NCI-H146 (cell line): ENCODE data around the gene VSTM4.

ENCODE experiments used
- DNase-seq: peaks from one replicate; lab custom pipeline; 2025; lab: John Stamatoyannopoulos, UW

VSTM4 gene

DNA sequence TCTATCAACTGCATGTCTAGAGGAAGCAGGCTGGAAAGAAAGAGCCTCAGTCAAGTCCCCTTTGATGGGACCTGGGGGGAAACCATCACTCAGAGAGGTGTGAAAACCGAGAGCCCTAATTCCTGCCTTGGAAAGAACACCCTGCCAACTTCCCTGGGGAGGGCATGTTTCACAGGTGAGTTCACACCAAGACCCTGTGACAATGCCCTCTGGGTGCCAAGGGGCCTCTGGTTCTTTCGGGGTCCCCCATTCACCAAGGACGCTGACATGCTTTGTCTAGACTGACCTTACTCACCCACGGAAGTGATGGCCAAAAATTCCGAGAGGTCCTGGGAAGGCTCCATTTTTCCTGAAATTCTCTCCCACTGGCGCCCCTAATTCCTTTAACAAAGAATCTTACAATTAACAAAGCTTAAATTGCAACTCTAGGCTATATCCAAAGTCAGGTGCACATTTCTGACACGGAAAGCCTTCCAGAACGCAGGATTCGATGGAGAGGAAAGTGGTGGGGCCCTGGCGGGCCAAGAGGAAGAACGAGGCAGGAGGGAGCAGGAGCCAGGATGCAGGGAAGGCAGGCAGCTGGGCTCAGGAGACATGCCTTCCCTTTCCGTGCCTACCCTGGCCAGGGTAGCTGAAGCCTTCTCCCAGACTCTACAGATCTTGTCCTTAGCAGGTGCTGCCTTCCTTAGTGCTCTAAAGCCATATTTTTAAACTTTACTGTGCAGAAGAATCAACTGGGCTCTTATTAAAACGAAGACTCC lies 23.7 kb downstream of the VSTM4 start:
- no peak for DNase-seq

DNA sequence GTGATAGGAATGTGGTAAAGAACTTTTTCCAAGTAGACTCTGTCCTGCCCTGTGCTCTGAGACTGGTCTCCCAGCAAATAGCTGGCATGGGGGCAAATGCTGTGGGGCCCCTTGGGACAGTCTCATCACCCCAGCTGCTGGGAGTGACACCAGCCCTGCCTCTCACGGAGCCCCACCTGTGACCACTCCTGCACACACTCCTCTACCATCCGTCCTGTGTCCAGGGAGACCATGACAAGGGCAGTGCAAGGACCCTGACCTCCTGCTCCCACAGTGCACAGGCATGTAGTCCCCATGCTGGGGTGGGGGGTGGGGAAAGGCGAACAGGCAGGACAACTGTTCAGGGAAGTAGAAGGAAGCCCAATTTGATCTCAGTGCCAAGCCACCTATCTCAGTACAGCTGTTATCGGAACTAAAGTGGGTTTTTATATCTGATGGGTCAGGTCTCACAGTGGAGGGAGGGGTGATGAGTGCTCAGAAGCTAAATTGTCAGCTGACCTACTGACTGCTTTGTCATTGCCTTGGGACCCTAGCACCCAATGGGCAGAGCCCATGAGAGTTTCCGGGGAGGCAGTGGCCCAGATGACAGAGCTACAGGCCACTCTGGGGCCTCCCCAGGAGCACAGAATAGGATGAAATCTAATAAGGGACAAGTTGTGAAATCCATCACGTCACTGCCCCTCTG lies 24.5 kb downstream of the VSTM4 start:
- no peak for DNase-seq

DNA sequence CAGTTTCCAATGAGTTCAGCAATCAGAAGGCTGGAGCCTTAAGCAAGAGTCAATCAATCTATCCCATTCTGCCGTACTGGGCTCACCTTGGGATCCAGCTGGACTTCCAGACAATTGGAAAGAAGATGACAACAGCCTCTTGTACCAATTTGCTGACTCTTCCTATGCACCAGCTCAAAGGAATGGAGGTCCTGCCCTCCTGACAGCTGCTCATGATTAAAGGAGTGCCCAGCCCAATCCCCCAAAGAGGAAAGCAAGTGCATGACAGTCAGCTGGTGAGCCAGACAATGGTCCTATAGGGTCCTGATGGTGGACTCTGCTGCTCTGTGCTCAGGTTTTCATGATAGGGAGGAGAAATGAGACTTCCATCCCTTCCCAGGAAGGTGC lies 25.1 kb downstream of the VSTM4 start:
- DNase-seq, result no peak

DNA sequence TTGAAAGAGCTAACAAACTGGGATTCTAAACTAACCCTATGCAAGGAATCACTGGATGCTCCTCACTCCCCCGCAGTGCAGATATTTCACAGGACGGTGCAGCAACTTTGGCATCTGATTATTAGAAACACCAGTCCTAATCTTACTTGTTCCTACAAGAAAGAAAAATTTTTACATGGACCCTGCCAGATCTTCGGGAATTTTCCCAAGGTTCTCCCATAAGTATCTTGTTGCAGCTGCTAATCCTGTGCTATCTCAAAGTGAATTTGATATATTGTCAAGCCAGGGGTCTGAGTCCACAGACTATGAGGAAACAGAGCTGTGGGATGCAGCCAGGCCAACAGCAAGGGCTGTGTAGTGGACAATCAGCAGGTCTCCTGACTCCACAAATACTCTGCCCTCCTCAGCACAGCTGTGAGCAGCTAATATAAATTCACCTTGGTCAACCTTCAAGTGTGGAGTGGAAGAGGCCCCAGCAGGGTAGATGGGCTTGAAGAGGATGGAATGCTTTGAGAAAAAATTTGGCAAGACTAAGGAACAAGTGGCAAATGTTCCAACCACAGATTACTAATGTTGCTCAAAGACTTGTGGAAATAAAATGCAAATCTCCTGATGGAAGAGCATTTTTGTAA lies 25.6 kb downstream of the VSTM4 start:
- DNase-seq, result no peak

DNA sequence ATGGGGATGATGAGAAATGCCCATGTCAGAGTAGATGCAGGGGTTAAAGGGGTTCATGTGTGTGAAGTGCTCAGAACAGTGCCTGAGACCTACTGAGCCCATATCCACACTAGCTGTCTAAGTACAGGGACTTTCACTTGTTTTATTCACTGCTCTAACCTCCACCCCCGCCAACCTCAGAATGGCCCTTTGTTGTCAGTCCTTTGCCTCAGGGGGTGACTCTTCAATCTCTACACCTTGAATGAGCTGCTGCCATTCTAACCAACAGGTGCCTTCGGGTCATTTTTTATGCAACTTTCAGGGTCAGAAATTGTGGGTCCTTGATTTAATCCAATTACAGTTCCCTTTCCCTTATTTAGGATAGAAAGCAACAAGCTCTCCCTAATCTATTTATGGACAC lies 26.2 kb downstream of the VSTM4 start:
- peak; percentile 31 for DNase-seq

DNA sequence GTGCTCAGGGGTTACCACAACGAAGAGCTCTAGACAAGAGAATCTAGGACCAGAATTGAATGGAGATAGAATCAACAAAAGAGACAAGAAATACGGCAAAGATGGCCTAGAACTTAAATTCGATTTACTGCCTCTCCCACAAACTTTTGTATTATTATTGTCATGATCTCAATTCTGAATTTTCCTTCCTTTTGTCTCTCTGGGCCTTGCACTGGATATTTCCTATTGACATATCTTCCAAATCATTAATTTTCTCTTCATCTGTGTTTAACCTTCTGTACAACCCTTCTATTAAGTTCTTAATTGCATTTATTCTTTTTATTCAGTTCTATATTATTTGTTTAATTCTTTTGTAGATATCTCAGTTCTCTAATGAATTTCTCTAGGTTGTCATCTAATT lies 28.4 kb downstream of the VSTM4 start:
- DNase-seq, result no peak

DNA sequence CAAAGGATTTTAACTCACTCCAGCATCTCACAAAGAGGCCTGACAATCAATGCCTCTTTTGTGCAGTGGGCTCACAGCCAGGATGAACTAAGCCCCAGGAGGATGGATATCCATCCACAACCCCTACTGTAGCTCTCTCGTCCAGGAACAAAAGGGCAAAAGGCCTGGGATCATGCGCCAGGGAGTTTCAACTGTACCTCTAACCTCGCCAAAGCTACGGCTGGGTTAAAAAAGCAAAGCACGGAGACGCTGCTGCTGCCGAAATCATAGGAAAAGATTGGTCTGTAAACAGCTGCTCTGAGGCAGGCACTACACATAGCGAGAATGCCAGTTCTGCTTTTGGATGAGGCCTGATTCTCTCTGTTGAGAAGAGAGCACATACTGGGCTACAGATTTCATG lies 32.1 kb downstream of the VSTM4 start:
- peak; percentile 23 for DNase-seq

DNA sequence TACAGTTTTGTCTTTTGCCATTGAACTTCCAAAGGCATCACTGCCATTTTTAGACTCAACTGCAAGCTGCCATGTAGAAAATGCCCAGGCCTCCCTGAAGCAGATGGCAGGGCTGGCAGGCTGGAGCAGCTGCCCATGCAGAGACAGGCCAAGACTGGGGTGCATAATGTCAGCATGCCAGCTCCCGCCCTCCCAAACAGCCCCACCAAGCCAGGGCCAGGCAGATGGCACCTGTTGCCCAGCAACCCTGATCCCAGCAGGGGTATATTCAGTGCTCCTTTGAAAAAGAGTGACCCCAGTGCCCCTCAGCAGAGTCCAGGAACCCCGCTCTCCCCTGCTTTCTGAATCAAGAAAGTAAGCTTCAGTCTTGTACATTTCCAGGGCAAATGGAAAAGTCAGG lies 32.6 kb downstream of the VSTM4 start:
- DNase-seq, result peak; percentile 34

DNA sequence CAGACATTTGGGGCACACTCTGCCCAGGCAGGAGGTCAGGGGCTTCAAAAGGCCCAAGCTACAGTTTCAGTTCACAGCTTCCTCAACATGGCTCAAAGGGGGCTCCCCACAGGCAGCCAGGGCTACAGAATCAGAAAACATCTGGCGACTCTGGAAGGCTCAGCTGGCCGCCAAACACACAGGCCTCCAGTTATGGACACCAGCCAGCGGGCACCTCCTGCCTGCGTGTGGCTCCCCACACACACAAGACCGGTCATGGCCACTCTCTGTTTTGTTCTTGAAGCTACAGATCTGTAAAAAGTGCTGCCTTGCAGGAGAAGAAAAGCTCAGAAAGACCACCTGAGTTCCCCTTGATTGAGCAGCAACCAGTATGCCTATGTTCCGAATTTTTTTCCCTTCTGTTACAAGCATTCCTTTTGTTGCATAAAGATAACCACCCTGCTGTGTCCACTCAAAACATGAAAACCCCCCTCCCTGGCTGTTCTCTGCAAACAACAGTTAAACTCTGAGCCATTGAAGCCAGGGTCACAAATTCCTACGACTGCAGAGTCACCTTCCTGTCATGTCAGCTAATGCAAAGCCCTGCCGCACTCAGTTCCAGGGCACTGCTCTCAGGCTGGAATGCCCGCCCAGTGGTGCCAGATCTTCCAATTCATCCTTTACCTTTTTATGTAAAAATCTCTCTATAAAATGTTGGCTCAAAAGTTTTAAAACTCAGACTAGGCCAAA lies 33.6 kb downstream of the VSTM4 start:
- DNase-seq, result peak; percentile 43

DNA sequence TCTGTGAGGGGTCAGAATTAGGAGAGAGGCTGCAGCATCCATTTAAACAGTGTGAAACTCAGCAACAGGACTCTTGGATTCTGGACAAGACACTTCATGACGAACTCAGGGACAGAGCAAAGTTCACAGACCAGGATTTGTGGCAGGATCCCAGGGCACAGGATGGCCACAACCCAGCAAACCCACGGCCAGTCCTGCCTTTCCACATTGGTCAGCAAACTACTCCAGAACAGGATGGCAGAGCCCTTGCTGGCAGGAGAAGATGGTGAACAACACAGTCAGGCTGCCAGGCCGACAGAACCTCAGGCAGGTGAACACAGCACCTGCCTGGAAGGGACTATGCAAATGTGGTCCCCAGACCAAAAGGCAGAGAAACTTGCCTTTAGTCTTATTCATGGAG lies 34.4 kb downstream of the VSTM4 start:
- no peak for DNase-seq

DNA sequence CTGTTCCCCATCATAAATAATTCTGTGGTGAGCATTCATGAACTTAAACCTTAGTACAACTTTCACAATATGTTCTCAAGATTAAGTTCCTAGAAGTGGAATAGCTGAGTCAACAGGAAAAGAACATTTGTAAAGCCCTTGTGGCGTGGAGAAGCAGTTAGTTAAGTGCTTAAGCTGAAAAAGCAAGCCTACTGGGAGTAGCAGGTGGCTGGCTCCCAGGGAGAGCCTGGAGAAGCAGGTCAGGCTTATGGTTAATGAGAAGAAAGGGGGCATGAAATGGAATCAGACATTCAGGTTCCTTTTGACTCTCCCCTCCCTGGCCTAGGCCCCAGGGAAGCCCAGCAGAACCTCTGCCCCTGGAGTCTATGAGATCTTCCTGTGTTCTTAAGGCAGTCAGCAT lies 35.3 kb downstream of the VSTM4 start:
- no peak for DNase-seq

DNA sequence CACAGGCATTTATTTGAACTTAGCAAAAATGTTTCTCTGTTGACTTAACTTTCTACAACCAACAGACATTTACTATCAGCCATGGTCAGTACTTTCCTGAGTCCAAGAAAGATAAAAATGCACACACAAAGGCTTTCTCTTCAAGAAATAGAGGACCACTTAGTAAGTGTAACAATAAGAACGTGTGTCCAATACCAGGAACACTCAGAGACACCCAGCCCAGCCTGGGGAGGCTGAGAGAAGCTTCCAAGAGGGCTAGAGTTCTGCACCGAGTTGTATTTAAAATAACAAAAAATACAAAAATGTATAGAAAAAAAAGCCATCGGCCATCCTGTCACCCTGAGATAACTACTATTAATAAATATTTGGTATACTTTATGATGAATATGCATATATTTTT lies 35.8 kb downstream of the VSTM4 start:
- DNase-seq, result no peak

DNA sequence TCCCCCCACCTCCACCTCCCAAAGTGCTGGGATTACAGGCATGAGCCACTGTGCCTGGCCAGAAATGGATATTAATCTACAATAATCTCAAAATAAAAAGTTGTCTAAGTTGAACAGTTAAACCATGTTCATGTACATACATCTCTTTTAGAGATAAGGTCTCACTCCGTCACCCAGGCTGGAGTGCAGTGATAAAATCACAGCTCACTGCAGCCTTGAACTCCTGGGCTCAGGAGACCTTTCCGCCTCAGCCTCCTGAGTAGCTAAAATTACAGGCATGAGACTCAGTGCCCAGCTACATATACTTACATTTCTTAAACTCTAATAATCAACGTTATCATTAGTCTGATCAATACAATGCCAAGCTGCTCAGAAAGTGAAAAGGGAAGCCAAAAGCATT lies 36.2 kb downstream of the VSTM4 start:
- no peak for DNase-seq

DNA sequence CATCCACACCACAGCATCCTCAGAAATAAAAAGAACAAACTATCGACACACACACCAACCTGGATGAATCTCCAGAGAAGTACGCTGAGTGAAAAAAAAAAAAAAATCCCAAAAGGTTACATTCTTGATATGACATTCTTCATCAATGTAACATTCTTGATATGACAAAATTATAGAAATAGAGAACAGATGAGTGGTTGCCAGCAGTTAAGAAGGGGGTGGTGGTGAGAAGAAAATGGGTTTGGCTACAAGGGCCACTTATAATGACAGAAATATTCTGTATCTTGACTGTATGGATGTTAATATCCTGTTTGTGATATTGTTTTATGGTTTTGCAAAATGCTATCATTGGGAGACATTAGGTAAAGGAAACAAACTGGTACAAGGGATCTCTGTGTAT lies 36.9 kb downstream of the VSTM4 start:
- DNase-seq, result no peak

DNA sequence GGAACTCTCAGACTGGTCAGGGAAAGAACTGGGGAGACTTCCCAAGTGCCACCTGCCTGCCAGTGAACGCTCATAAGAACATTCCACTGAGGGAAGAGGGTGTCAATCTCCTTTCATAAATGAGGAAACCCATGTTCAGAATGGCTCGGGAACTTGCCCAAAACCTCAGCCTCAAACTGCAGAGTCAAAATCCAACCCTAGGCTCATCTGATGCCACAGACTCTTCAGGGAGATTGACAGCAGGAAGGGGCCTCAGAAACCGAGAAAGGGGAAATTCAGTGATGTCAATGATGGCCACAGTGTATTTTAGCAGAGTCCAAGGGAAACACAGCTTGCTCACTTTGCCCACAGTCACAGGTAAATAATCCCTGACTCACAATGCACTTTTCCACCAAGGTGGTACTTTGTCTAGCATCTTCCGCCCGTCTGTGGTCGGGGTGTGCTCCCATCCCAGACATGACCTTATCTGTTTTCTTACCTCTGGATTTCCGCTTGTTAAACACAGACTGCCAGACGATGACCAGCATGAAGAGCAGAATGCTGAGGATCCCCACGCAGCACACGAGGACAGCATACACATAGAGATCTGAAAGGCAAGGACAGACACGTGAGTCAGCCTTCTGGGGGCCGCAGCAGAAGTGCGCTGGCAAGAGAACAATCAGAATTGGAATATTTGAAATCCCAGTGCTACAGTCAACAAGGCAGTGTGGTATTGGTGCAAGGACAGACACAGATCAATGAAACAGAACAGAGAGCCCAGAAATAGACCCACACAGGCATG lies 38.4 kb downstream of the VSTM4 start:
- DNase-seq, result no peak

DNA sequence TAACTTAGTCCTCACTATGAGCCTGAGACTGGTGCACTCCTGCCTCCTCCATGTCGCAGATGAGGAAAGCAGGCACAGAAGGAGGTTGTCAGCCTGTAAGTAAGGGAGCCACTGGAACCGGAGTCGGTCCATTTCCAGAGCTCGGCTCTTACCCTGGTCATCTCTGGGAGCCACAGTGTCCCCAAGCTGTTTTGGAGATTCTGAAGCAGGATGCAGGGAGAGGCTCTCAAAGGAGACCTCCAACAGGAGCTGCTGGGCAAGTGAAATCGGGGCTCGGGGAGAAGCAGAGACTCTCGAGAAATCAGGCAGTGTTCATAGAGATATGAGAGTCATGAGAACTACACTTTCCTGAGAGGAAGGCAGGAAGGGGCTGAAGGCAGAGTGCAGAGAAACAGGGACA lies 39.0 kb downstream of the VSTM4 start:
- no peak for DNase-seq

DNA sequence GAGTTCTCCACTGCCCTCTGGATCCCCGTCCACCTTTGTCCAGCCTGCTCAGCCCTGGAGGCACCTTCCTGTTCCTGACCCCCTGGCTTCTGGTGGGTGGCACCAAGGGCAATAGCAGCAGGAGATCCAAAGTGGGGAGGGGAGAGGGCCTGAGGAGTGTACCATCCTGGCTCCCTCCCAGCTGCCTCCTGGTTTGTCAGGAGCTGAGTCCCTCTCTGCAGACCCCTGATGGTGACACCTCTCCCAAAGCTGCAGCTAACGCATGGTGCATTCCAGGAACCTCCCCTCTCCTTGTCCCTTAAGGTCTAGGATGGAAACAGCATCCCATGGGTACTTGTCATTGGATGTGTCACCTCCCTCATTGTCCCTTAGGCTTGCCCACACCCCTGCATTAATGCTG lies 39.6 kb downstream of the VSTM4 start:
- DNase-seq, result no peak

DNA sequence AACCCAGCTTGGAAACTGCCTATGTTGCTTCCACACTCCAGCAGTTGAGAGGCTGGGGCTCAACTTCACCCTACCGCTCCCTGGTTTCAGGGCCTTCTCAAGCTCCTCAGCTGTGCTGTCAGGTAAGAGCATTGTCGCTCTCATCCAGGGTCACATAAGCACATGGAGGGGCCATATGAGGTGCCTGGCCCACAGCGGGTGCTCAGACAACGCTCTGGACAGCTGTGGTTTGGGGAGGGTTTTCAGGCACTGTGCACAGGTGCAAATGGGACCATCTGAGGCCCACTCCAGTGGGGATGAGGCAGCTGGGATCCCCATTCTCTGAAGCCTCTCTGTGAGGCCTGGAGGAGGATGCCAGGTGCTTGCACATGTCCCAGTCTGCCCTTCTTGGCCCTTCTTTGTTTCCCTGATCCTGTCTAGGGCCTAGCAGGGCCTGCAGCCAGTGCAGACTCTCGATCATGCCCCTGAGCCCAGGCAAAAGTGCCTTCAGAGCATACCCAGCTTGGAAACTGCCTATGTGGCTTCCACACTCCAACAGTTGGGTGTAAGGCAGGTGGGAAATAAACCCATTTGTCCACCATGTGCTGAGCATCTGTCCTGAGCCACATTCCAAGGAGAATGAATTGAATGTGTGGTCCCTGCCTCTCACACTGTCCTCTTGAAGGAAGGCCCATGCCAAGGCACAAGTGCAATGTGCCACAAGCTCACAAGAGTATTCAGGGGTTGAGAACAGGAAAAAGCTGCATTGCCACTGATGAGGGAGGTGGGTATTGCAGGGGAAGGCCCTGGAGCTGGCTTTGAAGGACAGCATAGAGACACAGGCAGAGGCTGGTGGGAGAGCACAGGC lies 40.3 kb downstream of the VSTM4 start:
- no peak for DNase-seq

DNA sequence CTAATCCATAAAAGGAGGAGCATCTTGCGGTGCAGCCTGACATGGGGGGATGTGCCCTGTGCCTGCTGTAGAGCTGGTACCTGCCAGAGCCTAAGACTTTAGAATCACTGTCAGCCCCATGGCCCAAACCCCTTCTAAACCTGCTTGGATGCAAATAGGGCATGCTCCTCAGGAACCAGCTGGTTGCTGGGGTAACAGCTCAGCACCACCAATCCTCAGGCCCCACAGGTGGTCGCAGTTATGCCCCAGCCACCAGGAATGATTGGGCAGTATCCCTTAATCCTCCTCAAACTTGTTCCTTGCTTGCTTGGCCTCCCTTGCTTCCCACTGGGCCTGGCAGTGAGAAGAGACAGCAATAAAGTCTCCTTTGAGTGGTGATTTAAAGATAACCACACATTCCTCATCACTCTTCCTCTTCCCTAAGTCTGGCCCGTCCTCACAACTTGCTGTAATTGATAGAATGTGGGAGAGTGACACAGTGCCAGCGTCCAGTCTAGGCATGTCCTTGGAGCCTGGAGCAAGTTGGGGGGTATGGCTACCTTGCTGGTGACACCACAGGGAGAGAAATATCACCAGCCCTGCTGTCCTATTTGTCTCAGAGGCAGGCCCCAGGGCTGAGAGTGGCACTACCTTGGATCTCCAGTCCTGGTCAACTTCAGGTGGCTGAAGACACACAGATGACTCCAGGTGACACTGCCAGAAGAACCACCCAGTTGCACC lies 43.0 kb downstream of the VSTM4 start:
- DNase-seq, result no peak

DNA sequence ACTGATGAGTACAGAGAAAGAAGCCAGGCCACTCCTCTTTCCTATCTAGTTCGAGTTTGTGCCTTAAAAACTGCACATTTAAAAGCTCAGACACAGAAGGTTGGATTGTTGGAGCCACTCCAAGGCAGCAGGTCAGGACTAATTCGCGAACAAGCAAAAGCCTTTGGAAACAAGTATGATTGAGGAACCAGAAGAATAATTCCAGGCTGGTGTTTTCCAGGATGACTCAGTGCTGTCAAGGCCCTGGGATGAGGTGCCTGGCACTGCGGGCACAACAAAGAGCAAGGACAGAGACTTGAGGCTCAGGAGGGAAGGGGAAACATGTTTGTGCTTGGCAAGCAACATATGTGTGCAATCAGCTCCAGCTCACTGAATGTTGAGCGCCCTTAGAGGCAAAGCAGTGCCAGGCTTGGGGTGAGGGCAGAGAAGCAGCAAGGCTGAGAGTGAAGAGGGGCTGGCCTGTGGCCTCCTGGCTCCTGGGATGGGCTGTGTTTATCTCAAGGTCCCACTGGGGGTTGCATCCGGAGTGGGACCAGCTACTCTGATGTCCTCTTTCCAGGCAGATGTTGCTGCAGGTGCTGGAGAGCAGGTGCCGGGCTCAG lies 44.1 kb downstream of the VSTM4 start:
- DNase-seq, result no peak
